Upper lobe of left lung (tissue), 6 donors: ENCODE results near the gene KIRREL3. TPM values are rescaled to one million over a fixed set of nuclear protein-coding genes. Genes with fewer than 3 reads are reported as not detected.

Experiments
- ATAC-seq, 2 donors: fragments of 200-7000 bp; cut with Tn5 transposase; one replicate each; pipeline ENCODE4 v1.9.1; 2022; ENCODE audit warnings: mild to moderate bottlenecking in 2 of 2, moderate library complexity in 2 of 2; ENCODE audit not compliant: low FRiP score in 2 of 2
- DNase-seq, 2 donors: peaks; one replicate each; pipeline ENCODE4 v3.0.0-alpha.2; 2019 to 2020
- H3K27ac ChIP-seq, 4 donors: fragments of 200-600 bp; sonication (generic); one replicate each; pipeline ENCODE4 v1.5.1; 2016 to 2019
- H3K27me3 ChIP-seq, 4 donors: fragments of 200-600 bp; sonication (generic); one replicate each; pipeline ENCODE4 v1.5.1; 2017 to 2019
- H3K36me3 ChIP-seq, 4 donors: fragments of 200-600 bp; sonication (generic); one replicate each; pipeline ENCODE4 v1.5.1; 2016 to 2019
- H3K4me1 ChIP-seq, 4 donors: fragments of 200-600 bp; sonication (generic); one replicate each; pipeline ENCODE4 v1.5.1; 2018 to 2019
- H3K4me3 ChIP-seq, 4 donors: fragments of 200-600 bp; sonication (generic); one replicate each; pipeline ENCODE4 v1.5.1; 2017 to 2019; ENCODE audit warnings: mild to moderate bottlenecking in 2 of 4, moderate library complexity in 1 of 4
- H3K9me3 ChIP-seq, 4 donors: fragments of 200-600 bp; sonication (generic); one replicate each; pipeline ENCODE4 v1.5.1; 2018 to 2019
- CTCF ChIP-seq, 6 experiments: fragments of 450-650 bp in 4 of 6; fragments of 200-600 bp in 2 of 6; sonication (generic) in 2 of 6; IDR thresholded peaks; one replicate each; pipeline ENCODE4 v1.5.1; 2016 to 2019; ENCODE audit warnings: antibody characterized with exemption in 6 of 6
- EP300 ChIP-seq, 4 donors: sonication (generic); formaldehyde crosslinking; IDR thresholded peaks; one replicate each; pipeline ENCODE4 v1.5.1; 2017; ENCODE audit warnings: antibody characterized with exemption in 4 of 4, control low read depth in 2 of 4
- POLR2A ChIP-seq, 4 donors: fragments of 450-650 bp; IDR thresholded peaks; one replicate each; pipeline ENCODE4 v1.5.1; 2016 to 2017; ENCODE audit warnings: antibody characterized with exemption in 4 of 4, mild to moderate bottlenecking in 2 of 4
- POLR2AphosphoS5 ChIP-seq, 2 donors: sonication (generic); formaldehyde crosslinking; IDR thresholded peaks; one replicate each; pipeline ENCODE4 v1.5.1; 2017; ENCODE audit warnings: antibody characterized with exemption in 2 of 2
- WGBS, 2 donors: methylation state at CpG; one replicate each; pipeline ENCODE4 v1.1.5; 2017 to 2018; 5-methylcytosine and 5-hydroxymethylcytosine counted together
- total RNA-seq, 6 donors: library from RNA; depleted of rRNA in 4 of 6; stranded (reverse); fragments of >200 nt in 4 of 6; gene quantifications; one replicate each; pipeline versions ENCODE4 v1.1.0 to v1.2.1, GENCODE V29; 2016 to 2021
- donor health status: DM: no; HTN: no; CAD: no; lungs with moderate emphysema.
- donor health status: DM: no; HTN: yes; CAD: no; lungs with severe emphysema.

KIRREL3 gene
- total RNA-seq, 6 donors from 2014 or later, result 0.22 to 0.24 TPM; not detected in 4

- DNase-seq (no peak), ATAC-seq (no peak)
- Histone ChIP-seq H3K9me3 (no peaks in the 10 kb centered on the region), H3K4me1 (peaks cover 0 to 6% (median 0%) of the 10 kb centered on the region in 4 donors), H3K4me3 (no peak overlapping the region), H3K36me3 (no peaks in the 10 kb centered on the region), H3K27ac (no peak overlapping the region), H3K27me3 (no peaks in the 10 kb centered on the region)
- TF ChIP-seq POLR2AphosphoS5 (IDR thresholded peaks at IDR 0.05) (no peak), EP300 (IDR thresholded peaks at IDR 0.05) (no peak), POLR2A (IDR thresholded peaks at IDR 0.05) (no peak), CTCF (IDR thresholded peaks at IDR 0.05) (no peak)
- WGBS, 2 donors, result 69 to 71% methylated on average over 4 of the region's 4 CpGs
These were observed 116.4 kb downstream of the KIRREL3 start for GRCh38 chr11:126884192-126884591.

- 57% methylated on average over 5 of the region's 5 CpGs for WGBS, 2 donors
These were observed 119.7 kb downstream of the KIRREL3 start for GRCh38 chr11:126880872-126881271.

GRCh38 chr11:126879516-126879915, 121.1 kb downstream of the KIRREL3 start:
- no peak for TF ChIP-seq CTCF (IDR thresholded peaks at IDR 0.05)
- TF ChIP-seq POLR2A (IDR thresholded peaks at IDR 0.05), result no peak
- TF ChIP-seq EP300 (IDR thresholded peaks at IDR 0.05), result no peak
- TF ChIP-seq POLR2AphosphoS5 (IDR thresholded peaks at IDR 0.05), result no peak
- H3K27me3 ChIP-seq, result no peaks in the 10 kb centered on the region
- no peak overlapping the region for H3K27ac ChIP-seq
- ATAC-seq, result no peak
- H3K9me3 ChIP-seq, result no peaks in the 10 kb centered on the region
- no peak overlapping the region for H3K4me3 ChIP-seq
- no peaks in the 10 kb centered on the region for H3K4me1 ChIP-seq
- DNase-seq, result no peak
- H3K36me3 ChIP-seq, result no peaks in the 10 kb centered on the region

More at GRCh38 chr11:126880872-126881271, 119.7 kb downstream of the KIRREL3 start:
- Histone ChIP-seq H3K4me3 (no peak overlapping the region), H3K9me3 (no peaks in the 10 kb centered on the region), H3K27ac (no peak overlapping the region), H3K27me3 (no peaks in the 10 kb centered on the region), H3K36me3 (no peaks in the 10 kb centered on the region), H3K4me1 (no peaks in the 10 kb centered on the region)
- ATAC-seq (no peak), DNase-seq (no peak)
- TF ChIP-seq POLR2A (IDR thresholded peaks at IDR 0.05), result no peak
- TF ChIP-seq EP300 (IDR thresholded peaks at IDR 0.05), result no peak
- TF ChIP-seq CTCF (IDR thresholded peaks at IDR 0.05), result no peak
- no peak for TF ChIP-seq POLR2AphosphoS5 (IDR thresholded peaks at IDR 0.05)

DNA sequence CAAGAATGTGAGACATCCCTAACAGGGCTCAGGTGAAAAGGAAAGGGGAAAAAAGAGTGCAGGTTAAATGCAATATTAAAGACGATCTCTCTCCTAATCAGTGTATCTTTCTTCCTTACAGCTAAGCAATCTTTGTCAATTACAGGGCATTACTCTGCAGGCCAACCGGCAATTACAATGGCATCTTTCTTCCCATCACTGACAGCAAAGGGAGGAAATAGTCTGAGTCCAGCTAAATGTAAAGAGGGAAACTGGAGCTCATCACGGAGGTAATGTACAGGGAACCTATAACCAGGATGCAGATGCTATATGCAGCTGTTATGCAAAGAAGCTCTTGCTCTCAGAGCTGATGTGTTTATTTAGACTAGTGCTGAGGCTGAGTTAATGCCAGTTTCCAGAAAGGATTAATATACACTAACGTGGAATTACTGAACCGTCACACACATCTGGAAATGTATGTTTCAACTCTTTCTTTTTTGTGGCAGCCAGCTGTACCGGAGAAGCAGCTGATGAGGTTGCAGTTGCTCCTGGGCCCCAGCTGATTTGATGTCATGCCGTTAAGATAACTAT, 121.6 kb downstream of the KIRREL3 start:
- WGBS, 2 donors, result 75 to 76% methylated on average over 7 of the region's 7 CpGs
- TF ChIP-seq POLR2AphosphoS5 (IDR thresholded peaks at IDR 0.05) (no peak), EP300 (IDR thresholded peaks at IDR 0.05) (no peak), CTCF (IDR thresholded peaks at IDR 0.05) (no peak), POLR2A (IDR thresholded peaks at IDR 0.05) (no peak)
- ATAC-seq (no peak), DNase-seq (no peak)
- H3K9me3 ChIP-seq, result no peaks in the 10 kb centered on the region
- no peak overlapping the region for H3K4me3 ChIP-seq
- no peaks in the 10 kb centered on the region for H3K4me1 ChIP-seq
- no peaks in the 10 kb centered on the region for H3K36me3 ChIP-seq
- H3K27me3 ChIP-seq, result no peaks in the 10 kb centered on the region
- no peak overlapping the region for H3K27ac ChIP-seq

- no peak overlapping the region for H3K4me3 ChIP-seq
- 62 to 70% methylated on average over 5 of the region's 5 CpGs for WGBS, 2 donors
- ATAC-seq, result no peak
These were observed 125.7 kb downstream of the KIRREL3 start for GRCh38 chr11:126874831-126875230.

More at GRCh38 chr11:126874831-126875230, 125.7 kb downstream of the KIRREL3 start:
- H3K27ac ChIP-seq, result no peak overlapping the region
- DNase-seq, result no peak
- no peaks in the 10 kb centered on the region for H3K36me3 ChIP-seq
- no peaks in the 10 kb centered on the region for H3K9me3 ChIP-seq
- H3K27me3 ChIP-seq, result no peaks in the 10 kb centered on the region
- no peak for TF ChIP-seq POLR2A (IDR thresholded peaks at IDR 0.05)
- TF ChIP-seq POLR2AphosphoS5 (IDR thresholded peaks at IDR 0.05), result no peak
- TF ChIP-seq EP300 (IDR thresholded peaks at IDR 0.05), result no peak
- no peak for TF ChIP-seq CTCF (IDR thresholded peaks at IDR 0.05)
- H3K4me1 ChIP-seq, result no peaks in the 10 kb centered on the region
